ENCODE measurements around the gene TCF20.

Gene TCF20

GRCh38 chr22:42281706-42282251 lies 11.3 kb upstream of the TCF20 start:
- DNase-seq (ENCODE audit: low read depth): no peak
- TF ChIP-seq MYC (IDR thresholded peaks at IDR 0.05; ENCODE audit: low read depth, low read length) (no peak), POLR2A (IDR thresholded peaks at IDR 0.05; ENCODE audit: extremely low read depth, insufficient read length) (no peak)
- TF ChIP-seq, protein P1, sequence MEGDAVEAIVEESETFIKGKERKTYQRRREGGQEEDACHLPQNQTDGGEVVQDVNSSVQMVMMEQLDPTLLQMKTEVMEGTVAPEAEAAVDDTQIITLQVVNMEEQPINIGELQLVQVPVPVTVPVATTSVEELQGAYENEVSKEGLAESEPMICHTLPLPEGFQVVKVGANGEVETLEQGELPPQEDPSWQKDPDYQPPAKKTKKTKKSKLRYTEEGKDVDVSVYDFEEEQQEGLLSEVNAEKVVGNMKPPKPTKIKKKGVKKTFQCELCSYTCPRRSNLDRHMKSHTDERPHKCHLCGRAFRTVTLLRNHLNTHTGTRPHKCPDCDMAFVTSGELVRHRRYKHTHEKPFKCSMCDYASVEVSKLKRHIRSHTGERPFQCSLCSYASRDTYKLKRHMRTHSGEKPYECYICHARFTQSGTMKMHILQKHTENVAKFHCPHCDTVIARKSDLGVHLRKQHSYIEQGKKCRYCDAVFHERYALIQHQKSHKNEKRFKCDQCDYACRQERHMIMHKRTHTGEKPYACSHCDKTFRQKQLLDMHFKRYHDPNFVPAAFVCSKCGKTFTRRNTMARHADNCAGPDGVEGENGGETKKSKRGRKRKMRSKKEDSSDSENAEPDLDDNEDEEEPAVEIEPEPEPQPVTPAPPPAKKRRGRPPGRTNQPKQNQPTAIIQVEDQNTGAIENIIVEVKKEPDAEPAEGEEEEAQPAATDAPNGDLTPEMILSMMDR (IDR thresholded peaks at IDR 0.05; ENCODE audit: low read depth, low read length): no peak
- TF ChIP-seq, protein P2, sequence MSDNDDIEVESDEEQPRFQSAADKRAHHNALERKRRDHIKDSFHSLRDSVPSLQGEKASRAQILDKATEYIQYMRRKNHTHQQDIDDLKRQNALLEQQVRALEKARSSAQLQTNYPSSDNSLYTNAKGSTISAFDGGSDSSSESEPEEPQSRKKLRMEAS (IDR thresholded peaks at IDR 0.05; ENCODE audit: low read depth, low read length): no peak
- no peak overlapping the region for H3K4me3 ChIP-seq (ENCODE audit: low read depth, low read length)

GRCh38 chr22:42281284-42281683 lies 10.8 kb upstream of the TCF20 start:
- no peak for TF ChIP-seq POLR2A (IDR thresholded peaks at IDR 0.05; ENCODE audit: extremely low read depth, insufficient read length)
- no peak for TF ChIP-seq MYC (IDR thresholded peaks at IDR 0.05; ENCODE audit: low read depth, low read length)
- TF ChIP-seq, protein P1 (IDR thresholded peaks at IDR 0.05; ENCODE audit: low read depth, low read length): no peak
- TF ChIP-seq, protein P2 (IDR thresholded peaks at IDR 0.05; ENCODE audit: low read depth, low read length): no peak
- H3K4me3 ChIP-seq (ENCODE audit: low read depth, low read length): no peak overlapping the region
- no peak for DNase-seq (ENCODE audit: low read depth)

DNA sequence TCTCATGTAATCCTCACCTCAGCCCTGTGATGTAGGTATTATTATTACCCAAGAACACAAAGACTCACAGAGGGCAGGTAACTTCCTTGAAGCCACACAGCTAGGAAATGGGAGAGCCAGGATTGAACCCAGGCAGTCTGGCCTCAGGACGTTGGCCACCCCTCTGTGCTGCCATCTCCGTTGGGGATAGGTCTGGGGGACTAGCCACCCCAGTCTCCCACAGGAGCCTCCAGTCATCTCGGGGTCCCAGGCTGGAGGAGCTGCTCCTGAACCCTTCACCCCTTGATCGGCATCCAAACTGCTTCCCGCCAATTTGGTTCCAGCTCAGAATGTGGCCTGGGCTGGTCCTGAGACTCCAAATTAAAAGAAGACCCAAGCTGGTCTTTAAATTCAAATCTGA lies 10.4 kb upstream of the TCF20 start:
- no peak overlapping the region for H3K4me3 ChIP-seq (ENCODE audit: low read depth, low read length)
- no peak for DNase-seq (ENCODE audit: low read depth)
- TF ChIP-seq POLR2A (IDR thresholded peaks at IDR 0.05; ENCODE audit: extremely low read depth, insufficient read length): no peak
- TF ChIP-seq, protein P2 (IDR thresholded peaks at IDR 0.05; ENCODE audit: low read depth, low read length): no peak
- TF ChIP-seq MYC (IDR thresholded peaks at IDR 0.05; ENCODE audit: low read depth, low read length): no peak
- TF ChIP-seq, protein P1 (IDR thresholded peaks at IDR 0.05; ENCODE audit: low read depth, low read length): no peak

- no peak for TF ChIP-seq MYC (IDR thresholded peaks at IDR 0.05; ENCODE audit: low read depth, low read length)
- TF ChIP-seq, protein P2 (IDR thresholded peaks at IDR 0.05; ENCODE audit: low read depth, low read length): no peak
- no peak for DNase-seq (ENCODE audit: low read depth)
These were observed 9.7 kb upstream of the TCF20 start for GRCh38 chr22:42280140-42280539.

GRCh38 chr22:42279425-42280020 lies 9.1 kb upstream of the TCF20 start:
- DNase-seq (ENCODE audit: low read depth): no peak
- H3K4me3 ChIP-seq (ENCODE audit: low read depth, low read length): no peak overlapping the region
- no peak for TF ChIP-seq MYC (IDR thresholded peaks at IDR 0.05; ENCODE audit: low read depth, low read length)
- no peak for TF ChIP-seq POLR2A (IDR thresholded peaks at IDR 0.05; ENCODE audit: extremely low read depth, insufficient read length)
- TF ChIP-seq, protein P1 (IDR thresholded peaks at IDR 0.05; ENCODE audit: low read depth, low read length): no peak
- TF ChIP-seq, protein P2 (IDR thresholded peaks at IDR 0.05; ENCODE audit: low read depth, low read length): no peak

More at GRCh38 chr22:42280140-42280539, 9.7 kb upstream of the TCF20 start:
- H3K4me3 ChIP-seq (ENCODE audit: low read depth, low read length): no peak overlapping the region

DNA sequence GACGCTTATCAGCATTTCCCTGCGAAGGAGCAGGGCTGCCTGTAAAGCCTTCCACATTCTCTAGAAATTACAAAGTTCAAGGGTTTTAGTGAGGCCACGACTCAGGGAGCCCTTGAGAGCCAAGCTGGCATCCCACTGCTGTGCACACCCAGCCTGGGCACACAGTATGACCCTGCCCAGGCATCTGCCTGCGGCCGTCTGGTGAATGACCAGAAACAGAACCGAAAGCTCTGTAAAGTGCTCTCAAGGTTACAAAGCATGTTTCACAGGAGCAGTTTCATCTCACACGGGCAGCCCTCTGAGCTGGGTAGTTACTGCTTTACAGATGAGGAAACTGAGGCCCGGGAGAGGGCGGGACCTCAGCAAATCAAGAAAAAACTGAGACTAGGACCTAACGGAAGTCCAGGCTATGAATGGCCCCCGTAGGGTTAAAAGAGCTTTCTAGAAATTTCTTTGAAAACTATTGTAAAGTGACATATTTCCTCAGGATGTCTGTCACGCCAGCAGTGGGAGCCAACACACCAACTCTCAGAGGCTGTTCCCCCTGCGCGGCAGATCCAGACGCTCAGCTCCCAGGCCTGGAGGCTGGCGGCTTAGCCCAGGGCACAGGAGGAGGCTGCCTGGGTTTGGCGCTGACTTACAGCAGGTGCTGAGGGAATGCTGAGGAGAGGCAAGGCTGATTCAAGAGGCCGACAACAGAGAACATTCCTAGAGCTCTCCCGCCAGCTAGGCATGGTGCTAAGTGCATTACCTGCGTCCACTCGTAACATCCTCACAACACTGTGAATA lies 7.7 kb upstream of the TCF20 start:
- no peak overlapping the region for H3K4me3 ChIP-seq (ENCODE audit: low read depth, low read length)
- DNase-seq (ENCODE audit: low read depth): no peak
- TF ChIP-seq, protein P1 (IDR thresholded peaks at IDR 0.05; ENCODE audit: low read depth, low read length): no peak
- TF ChIP-seq, protein P2 (IDR thresholded peaks at IDR 0.05; ENCODE audit: low read depth, low read length): no peak
- TF ChIP-seq POLR2A (IDR thresholded peaks at IDR 0.05; ENCODE audit: extremely low read depth, insufficient read length): no peak
- no peak for TF ChIP-seq MYC (IDR thresholded peaks at IDR 0.05; ENCODE audit: low read depth, low read length)
